Kasumi-1 (cell line): ENCODE results near the gene RBM22.
"Not testable (repeated sequence)": the region's sequence is repeated elsewhere in the genome, so short reads cannot be mapped to it uniquely, and the experiment has no call there.

Experiments
- DNase-seq, 2 experiments: peaks; one replicate each; lab custom pipeline; 2025; lab: John Stamatoyannopoulos, UW

Gene RBM22

DNA sequence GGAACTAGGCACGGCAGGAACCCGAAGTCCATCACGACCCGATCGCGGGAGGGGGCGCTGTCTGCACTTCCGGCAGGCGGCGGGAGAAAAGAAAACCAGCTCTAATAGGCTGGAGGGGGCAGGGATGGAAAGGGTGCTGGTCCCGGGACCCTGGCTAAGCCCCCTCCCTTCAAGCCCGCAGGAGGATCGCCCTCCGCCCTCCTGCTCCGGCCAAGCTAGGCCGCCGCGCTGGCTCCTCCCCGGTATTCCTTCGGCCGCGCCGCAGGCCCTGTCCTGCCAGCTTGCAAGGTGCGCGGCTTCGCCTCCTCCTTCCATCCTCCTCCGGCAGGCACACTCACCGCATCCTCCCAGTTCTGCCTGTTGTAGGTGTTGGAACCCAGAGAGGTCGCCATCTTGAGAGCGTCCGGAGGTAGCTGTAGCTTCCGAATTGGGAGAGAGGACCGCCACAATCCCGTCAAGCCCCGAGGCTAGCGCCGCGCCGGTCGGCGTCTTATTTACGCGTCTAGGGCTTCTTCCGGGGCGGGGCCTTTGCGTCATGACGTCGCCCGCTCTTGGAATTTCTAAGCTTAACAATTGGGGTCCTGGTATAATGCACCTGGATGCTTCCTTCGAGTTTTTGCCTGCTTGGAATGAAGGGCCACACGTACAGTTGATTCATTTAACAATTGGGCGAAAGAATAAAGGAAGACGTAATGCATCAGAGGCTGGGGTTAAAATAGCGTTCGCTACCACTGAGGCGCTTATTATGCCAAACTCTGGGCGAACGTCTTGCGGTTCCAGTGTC, at the start of gene RBM22:
Gene RBM22, minus strand, starts transcription at position 469 of the 784 bp plus-strand sequence. Its CDS starts 77 bp downstream, at position 392.
- DNase-seq = peak; percentile 94 to 95

DNA sequence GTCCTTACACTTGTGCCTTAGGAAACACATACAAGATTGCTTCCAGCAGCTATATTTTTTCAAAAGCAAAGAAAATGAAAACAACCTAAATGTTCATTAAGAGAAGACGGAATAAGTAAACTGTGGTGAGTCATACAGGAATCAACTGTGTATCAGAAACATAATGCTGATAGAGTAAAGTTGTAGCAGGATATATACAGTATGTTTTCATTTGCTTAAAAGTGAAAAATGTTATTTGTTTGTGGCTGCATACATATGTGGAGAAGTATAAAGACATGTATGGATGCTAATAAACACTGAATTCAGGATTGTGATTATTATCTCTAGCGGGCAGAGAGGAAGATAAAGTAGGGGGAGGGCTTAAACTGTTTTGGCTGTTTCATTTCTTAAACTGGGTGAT, 49.6 kb upstream of the RBM22 start:
- no peak for DNase-seq

- DNase-seq = not testable (repeated sequence)
These were observed 42.3 kb upstream of the RBM22 start for GRCh38 chr5:150743142-150743488.

DNA sequence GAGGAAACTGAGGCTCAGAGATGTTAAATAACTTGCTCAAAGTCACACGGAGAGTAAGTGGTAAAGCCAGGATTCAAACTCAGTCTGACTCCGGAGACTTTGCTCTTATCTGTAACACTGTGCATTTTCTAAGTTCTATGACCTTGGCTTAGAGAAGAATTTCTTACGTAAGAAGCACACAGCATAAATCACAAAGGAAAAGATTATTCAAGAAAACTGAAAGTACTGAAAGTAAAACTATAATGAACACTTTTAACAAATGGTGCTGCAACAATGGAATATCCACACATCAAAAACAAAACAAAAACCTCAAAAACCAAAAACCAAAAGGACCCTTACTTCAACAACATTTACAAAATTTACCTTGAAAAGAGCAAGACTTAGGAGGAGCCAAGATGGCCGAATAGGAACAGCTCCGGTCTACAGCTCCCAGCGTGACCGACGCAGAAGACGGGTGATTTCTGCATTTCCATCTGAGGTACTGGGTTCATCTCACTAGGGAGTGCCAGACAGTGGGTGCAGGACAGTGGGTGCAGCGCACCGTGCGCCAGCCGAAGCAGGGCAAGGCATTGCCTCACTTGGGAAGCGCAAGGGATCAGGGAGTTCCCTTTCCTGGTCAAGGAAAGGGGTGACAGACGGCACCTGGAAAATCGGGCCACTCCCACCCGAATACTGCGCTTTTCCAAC, 41.7 kb upstream of the RBM22 start:
- not testable (repeated sequence) for DNase-seq

DNA sequence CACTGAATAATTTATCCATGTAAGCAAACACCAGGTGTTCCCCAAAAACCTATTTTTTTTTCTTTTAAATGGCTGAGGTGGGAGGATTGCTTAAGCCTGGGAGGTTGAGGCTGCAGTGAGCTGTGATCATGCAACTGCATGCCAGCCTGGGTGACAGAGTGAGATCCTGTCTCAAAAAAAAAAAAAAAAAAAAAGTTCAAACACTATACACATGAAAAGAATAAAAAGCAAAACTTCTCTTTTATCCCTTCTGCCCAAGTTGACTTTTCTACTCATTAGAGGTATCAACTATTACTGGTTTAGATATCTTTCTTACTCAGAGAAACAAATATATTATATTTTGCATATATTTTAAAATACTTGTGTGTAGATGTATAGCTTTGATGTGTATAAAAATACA, 40.1 kb upstream of the RBM22 start:
- DNase-seq = no peak

- no peak for DNase-seq
These were observed 38.0 kb upstream of the RBM22 start for GRCh38 chr5:150738862-150739261.

GRCh38 chr5:150734579-150735384, 33.9 kb upstream of the RBM22 start:
- DNase-seq = peak; percentile 93 to 95

GRCh38 chr5:150731669-150732242, 30.9 kb upstream of the RBM22 start:
- DNase-seq = no peak

GRCh38 chr5:150729859-150730258, 29.0 kb upstream of the RBM22 start:
- no peak for DNase-seq

DNA sequence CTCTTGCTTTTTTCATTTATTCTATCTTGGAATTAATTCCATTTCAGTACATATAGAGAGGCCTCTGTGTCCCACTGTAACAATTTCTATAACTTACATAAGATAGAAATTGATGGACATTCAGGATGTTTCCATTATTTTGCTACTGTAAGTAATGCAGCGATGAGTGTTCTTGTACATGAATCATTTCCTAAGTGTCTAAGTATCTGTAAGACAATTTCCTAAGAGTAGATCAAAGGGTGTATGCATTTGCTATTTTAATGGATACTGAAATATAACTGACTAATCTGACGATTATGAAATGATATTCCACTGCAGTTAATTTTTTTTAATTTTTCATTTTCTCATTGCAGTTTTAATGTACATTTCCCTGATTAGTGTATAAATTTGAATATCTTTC, 23.0 kb upstream of the RBM22 start:
- DNase-seq = no peak

DNA sequence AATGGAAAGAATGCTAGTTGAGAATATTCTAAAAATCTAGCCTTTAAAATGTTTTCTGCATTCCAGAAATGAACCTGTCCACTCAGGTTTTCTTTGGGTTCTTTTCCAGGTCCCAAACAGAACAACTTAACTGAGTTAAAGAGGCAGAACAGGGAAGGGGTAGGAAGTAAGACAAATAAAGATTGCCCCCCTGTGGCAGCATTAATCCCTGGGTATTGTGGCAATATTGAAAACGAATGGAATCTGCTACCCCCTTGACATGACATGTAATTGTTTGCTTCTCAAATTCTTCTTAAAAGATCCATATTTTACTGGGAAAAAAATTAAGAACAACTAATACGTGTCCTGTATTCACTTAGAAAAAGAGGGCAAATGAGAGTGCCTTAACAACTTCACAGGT, 9.3 kb upstream of the RBM22 start:
- peak; percentile 31 to 56 for DNase-seq

GRCh38 chr5:150706776-150707390, 6.0 kb upstream of the RBM22 start:
- no peak for DNase-seq

GRCh38 chr5:150703762-150704161, 2.9 kb upstream of the RBM22 start:
- DNase-seq = no peak

DNA sequence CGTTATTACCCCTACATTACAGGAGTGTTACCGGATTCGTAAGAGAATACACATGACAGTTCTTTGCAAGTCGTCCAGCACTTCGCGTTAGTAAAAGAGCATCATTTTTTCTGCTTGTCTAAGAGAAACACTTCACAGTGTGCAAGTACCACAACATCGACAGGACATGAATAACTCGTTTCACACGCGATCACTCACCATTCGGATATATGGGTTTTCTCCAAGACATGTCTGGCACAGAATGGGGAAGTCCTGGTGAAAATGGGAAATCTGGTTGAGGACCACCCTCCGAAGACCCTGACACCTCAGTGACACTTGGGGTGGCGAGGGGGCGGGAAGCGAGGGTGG, 642 bp downstream of the RBM22 start:
- no peak for DNase-seq

DNA sequence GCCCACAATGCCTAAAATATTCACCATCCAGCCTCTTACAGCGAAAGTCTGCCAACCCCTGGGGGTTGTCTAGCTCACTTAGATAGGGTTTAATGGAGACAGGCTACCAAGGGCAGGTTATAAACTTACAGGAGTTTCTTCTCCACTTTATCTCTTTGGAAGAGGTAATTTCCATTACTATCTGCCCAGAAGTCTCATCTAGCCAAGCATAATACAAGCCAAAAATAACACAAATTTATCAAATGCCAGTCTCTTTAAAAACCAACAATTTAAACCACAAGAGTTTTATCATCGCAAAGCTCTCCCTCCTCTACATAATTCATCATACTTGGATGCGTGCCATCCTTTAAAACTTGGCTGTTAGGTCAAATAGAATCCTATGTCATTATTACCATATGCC, 6.2 kb downstream of the RBM22 start:
- DNase-seq = no peak

DNA sequence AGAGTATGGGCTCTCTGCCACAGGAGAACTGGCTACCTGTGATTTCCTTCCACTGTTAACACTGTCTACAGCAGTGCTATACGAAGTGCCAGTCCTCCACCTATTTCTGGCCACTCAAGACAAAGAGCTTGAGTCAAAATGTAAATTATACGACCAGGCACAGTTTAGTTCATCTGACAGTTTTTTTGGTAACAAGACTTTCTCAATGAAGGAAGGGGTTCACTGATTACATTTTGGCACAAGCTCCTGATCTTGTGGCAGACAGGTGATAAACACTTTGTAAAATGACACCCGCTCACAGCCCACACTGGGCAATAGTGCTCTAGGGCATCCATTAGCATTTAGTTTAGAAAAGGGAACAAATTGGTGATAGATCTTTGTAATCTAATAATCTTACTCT, 8.6 kb downstream of the RBM22 start:
- DNase-seq = no peak

DNA sequence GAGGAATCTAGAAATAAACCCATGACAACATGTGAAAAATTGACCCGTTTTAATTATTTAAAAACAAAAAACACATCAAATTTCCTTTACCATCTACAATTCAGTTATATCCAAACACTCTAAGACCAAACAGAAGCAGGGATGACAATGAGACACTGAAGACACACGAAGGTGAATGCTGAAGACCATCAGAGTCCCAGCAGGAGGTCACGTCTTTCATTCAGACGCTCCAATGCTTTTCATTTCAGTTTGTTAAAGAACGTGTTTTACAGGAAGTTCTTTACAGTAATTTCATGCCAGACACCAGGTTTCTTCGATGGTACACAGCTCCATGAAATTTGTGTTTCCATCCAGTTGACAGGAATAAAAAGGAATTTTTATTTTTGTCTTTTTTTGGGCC, 10.1 kb downstream of the RBM22 start:
- DNase-seq = no peak

GRCh38 chr5:150689120-150689519, 11.7 kb downstream of the RBM22 start:
- DNase-seq = no peak

GRCh38 chr5:150676578-150676977, 24.3 kb downstream of the RBM22 start:
- no peak for DNase-seq

GRCh38 chr5:150675069-150675468, 25.8 kb downstream of the RBM22 start:
- no peak for DNase-seq

DNA sequence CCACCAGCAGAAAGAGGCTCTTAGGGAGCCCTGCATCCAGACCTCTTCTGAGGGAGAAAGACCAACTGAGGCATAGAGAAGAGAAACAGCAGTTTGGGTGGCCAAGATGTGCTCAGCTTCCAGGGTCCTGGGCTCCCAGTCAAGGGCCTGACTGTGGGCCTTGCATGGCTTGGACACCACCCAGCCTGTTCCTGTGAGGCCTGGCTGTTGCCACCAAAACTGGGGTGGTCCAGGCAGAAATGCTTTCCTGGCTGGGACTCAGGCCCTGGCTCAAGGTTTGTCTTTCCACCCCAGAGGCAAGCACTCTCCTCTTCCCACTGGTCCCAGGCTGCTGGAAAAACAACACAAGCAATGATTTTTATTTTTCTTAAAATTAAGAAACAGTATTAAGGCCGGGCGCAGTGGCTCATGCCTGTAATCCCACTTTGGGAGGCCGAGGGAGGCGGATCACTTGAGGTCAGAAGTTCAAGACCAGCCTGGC, 26.5 kb downstream of the RBM22 start:
- no peak for DNase-seq

DNA sequence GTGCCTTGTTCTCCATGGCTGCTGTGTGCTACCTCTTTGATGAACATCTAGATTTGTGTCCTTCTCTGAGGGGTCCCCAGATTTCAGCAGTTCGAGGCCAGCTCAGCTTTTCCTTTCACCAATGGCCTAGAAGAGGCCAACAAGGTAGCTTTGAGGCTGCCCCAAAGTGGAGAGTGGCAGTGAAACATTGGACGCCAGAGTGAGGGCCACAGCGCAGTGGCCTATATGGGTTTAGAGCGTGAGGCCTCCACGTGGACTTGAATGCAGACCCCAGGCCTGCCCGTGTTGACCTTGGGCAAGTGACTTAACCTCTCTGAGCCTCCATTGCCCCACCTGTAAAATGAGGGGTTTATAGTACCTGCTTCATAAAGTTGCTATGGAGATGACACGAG, 28.0 kb downstream of the RBM22 start:
- no peak for DNase-seq
